Common myeloid progenitor, CD34-positive (primary cell): ENCODE results near the gene PDGFRB. TPM values are rescaled to one million over a fixed set of nuclear protein-coding genes. Genes with fewer than 3 reads are reported as not detected.

ENCODE experiments used
- CTCF ChIA-PET: fragments of 350-600 bp; sonication (Branson Sonifier 250); formaldehyde crosslinking; loops from one replicate; lab custom pipeline; 2021; ENCODE audit warnings: antibody characterized with exemption; lab: Charles Lee
- POLR2A ChIA-PET: fragments of 350-600 bp; sonication (Branson Sonifier 250); formaldehyde crosslinking; loops from one replicate; lab custom pipeline; 2021; ENCODE audit warnings: antibody characterized with exemption; lab: Charles Lee
- DNase-seq, 3 donors: peaks; one replicate each; pipeline versions ENCODE4 v3.0.0 to v3.0.0-alpha.2; 2013
- H3K27ac ChIP-seq, 2 experiments: 1 replicate in 1 of 2; 2 replicates in 1 of 2; pipeline ENCODE4 v1.7.0; 2013; ENCODE audit warnings: inconsistent platforms in 2 of 2, low read length in 2 of 2, mild to moderate bottlenecking in 2 of 2, low read depth in 1 of 2, moderate library complexity in 1 of 2; ENCODE audit not compliant: severe bottlenecking in 2 of 2, insufficient read depth in 1 of 2, poor library complexity in 1 of 2
- H3K27me3 ChIP-seq, 5 experiments: replicated peaks in 2 of 5; 1 replicate in 3 of 5; 2 replicates in 2 of 5; pipeline versions ENCODE4 v1.6.1 to v1.7.0; 2013; ENCODE audit warnings: low read length in 4 of 5, mild to moderate bottlenecking in 2 of 5, moderate library complexity in 2 of 5, inconsistent platforms in 1 of 5; ENCODE audit not compliant: insufficient read depth in 5 of 5, control insufficient read depth in 4 of 5
- H3K36me3 ChIP-seq, 4 experiments: 1 replicate in 2 of 4; 2 replicates in 2 of 4; pipeline versions ENCODE4 v1.6.1 to v1.7.0; 2013; ENCODE audit warnings: low read length in 3 of 4, control low read depth in 1 of 4, mild to moderate bottlenecking in 1 of 4; ENCODE audit not compliant: control insufficient read depth in 4 of 4, insufficient read depth in 4 of 4
- H3K4me1 ChIP-seq, 4 experiments: 1 replicate in 3 of 4; 2 replicates in 1 of 4; pipeline versions ENCODE4 v1.6.1 to v1.7.1; 2013; ENCODE audit warnings: low read length in 3 of 4, mild to moderate bottlenecking in 3 of 4, control low read depth in 1 of 4, inconsistent platforms in 1 of 4, moderate library complexity in 1 of 4; ENCODE audit not compliant: control insufficient read depth in 4 of 4, insufficient read depth in 4 of 4; ENCODE audit errors: control extremely low read depth in 1 of 4
- H3K4me3 ChIP-seq, 7 experiments: 1 replicate in 4 of 7; 2 replicates in 3 of 7; pipeline versions ENCODE4 v1.5.1 to v1.7.0; 2013; ENCODE audit warnings: mild to moderate bottlenecking in 7 of 7, low read length in 6 of 7, moderate library complexity in 6 of 7, inconsistent platforms in 2 of 7, low read depth in 2 of 7, control low read depth in 1 of 7; ENCODE audit not compliant: insufficient read depth in 4 of 7, control insufficient read depth in 1 of 7; ENCODE audit errors: extremely low read depth in 1 of 7
- H3K9me3 ChIP-seq, 5 experiments: 1 replicate in 4 of 5; 2 replicates in 1 of 5; pipeline versions ENCODE4 v1.6.1 to v1.7.1; 2013; ENCODE audit warnings: low read length in 4 of 5, mild to moderate bottlenecking in 2 of 5, inconsistent platforms in 1 of 5, low read depth in 1 of 5, moderate library complexity in 1 of 5; ENCODE audit not compliant: control insufficient read depth in 4 of 5, insufficient read depth in 2 of 5; ENCODE audit errors: control extremely low read depth in 1 of 5
- WGBS: methylation state at CpG from one replicate; pipeline ENCODE4 v1.1.5; 2013; ENCODE audit not compliant: insufficient coverage; 5-methylcytosine and 5-hydroxymethylcytosine counted together
- polyA plus RNA-seq: library from polyadenylated mRNA; unstranded; fragments of 120-200 nt; gene quantifications from one replicate; pipeline ENCODE4 v1.2.1, GENCODE V29; 2013

The PDGFRB gene
- 0.18 TPM for polyA plus RNA-seq

GRCh38 chr5:150155258-150156026, at the start of gene PDGFRB:
PDGFRB (minus strand) TSS chr5:150155845; CDS start chr5:150137047, 18,798 bp downstream.
- Histone ChIP-seq H3K9me3 (no peaks in the 10 kb centered on the region), H3K27me3 (peaks cover 0 to 4% (median 0%) of the 10 kb centered on the region in 5 experiments), H3K4me3 (peak within 1 kb of the TSS; percentile 21 to 77 (median 50)), H3K4me1 (peaks cover 0 to 28% (median 12%) of the 10 kb centered on the region in 4 experiments), H3K27ac (no peak within 1 kb of the TSS), H3K36me3 (no peaks in the 10 kb centered on the region)
- peak; percentile 45 to 81 (median 76) for DNase-seq
- 3% methylated on average over 9 of the region's 17 CpGs for WGBS
- ChIA-PET CTCF (interaction anchor here (0.6 to 1.4 kb wide), 6 partner anchors 11 to 63 kb away, joined by 3 to 4 read pairs (median 3); no protein-coding TSS in a partner anchor), POLR2A (no interaction called here)

- POLR2A ChIA-PET = no interaction called here
- no peak for DNase-seq
- H3K4me3 ChIP-seq = no peak overlapping the region
- WGBS = 92% methylated on average over 3 of the region's 13 CpGs
- peaks cover 5 to 25% (median 23%) of the 10 kb centered on the region in 4 experiments for H3K4me1 ChIP-seq
- H3K9me3 ChIP-seq = no peaks in the 10 kb centered on the region
- CTCF ChIA-PET = interaction anchor here (0.6 to 3.6 kb wide), 5 partner anchors 8 to 30 kb away, joined by 3 to 11 read pairs (median 4); no protein-coding TSS in a partner anchor
- peaks cover 0 to 15% (median 5%) of the 10 kb centered on the region in 5 experiments for H3K27me3 ChIP-seq
- no peaks in the 10 kb centered on the region for H3K36me3 ChIP-seq
- no peak overlapping the region for H3K27ac ChIP-seq
Observed at GRCh38 chr5:150204590-150204960, 48.9 kb upstream of the PDGFRB start.

GRCh38 chr5:150203832-150204589, 48.4 kb upstream of the PDGFRB start:
- DNase-seq = no peak
- Histone ChIP-seq H3K36me3 (no peaks in the 10 kb centered on the region), H3K27ac (no peak overlapping the region), H3K4me1 (peaks cover 5 to 19% (median 17%) of the 10 kb centered on the region in 4 experiments), H3K9me3 (peaks cover 0 to 4% (median 0%) of the 10 kb centered on the region in 5 experiments), H3K4me3 (no peak overlapping the region), H3K27me3 (peaks cover 0 to 19% (median 5%) of the 10 kb centered on the region in 5 experiments)
- 84% methylated on average over 12 of the region's 12 CpGs for whole genome bisulfite sequencing
- ChIA-PET CTCF (interaction anchor here (0.6 to 3.6 kb wide), 5 partner anchors 8 to 30 kb away, joined by 3 to 11 read pairs (median 4); no protein-coding TSS in a partner anchor), POLR2A (no interaction called here)

- no peak overlapping the region for H3K27ac ChIP-seq
- ChIA-PET POLR2A (no interaction called here), CTCF (interaction anchor here (0.6 to 1.2 kb wide), 3 partner anchors 13 to 209 kb away, joined by 3 read pairs; no protein-coding TSS in a partner anchor)
- peaks cover 0 to 22% (median 3%) of the 10 kb centered on the region in 5 experiments for H3K27me3 ChIP-seq
- peaks cover 0 to 12% (median 9%) of the 10 kb centered on the region in 4 experiments for H3K4me1 ChIP-seq
- no peak for DNase-seq
- H3K4me3 ChIP-seq = no peak overlapping the region
- 94% methylated on average over 8 of the region's 10 CpGs for WGBS
- peaks cover 0 to 4% (median 0%) of the 10 kb centered on the region in 5 experiments for H3K9me3 ChIP-seq
- H3K36me3 ChIP-seq = no peaks in the 10 kb centered on the region
Observed at GRCh38 chr5:150202501-150202900, 46.9 kb upstream of the PDGFRB start.

GRCh38 chr5:150197476-150197875, 41.8 kb upstream of the PDGFRB start:
- Histone ChIP-seq H3K4me3 (no peak overlapping the region), H3K36me3 (no peaks in the 10 kb centered on the region), H3K9me3 (peaks cover 0 to 4% (median 0%) of the 10 kb centered on the region in 5 experiments), H3K27me3 (peaks cover 0 to 30% (median 5%) of the 10 kb centered on the region in 5 experiments), H3K27ac (no peak overlapping the region), H3K4me1 (no peaks in the 10 kb centered on the region)
- ChIA-PET CTCF (interaction anchor here (0.8 to 1.6 kb wide), 4 partner anchors 9 to 23 kb away, joined by 3 to 4 read pairs (median 4); no protein-coding TSS in a partner anchor), POLR2A (no interaction called here)
- no peak for DNase-seq
- WGBS = no CpG with 5 or more reads among the region's 1 CpG

- H3K4me1 ChIP-seq = no peaks in the 10 kb centered on the region
- ChIA-PET CTCF (interaction anchor here (0.8 to 1.6 kb wide), 6 partner anchors 8 to 23 kb away, joined by 3 to 4 read pairs (median 4); no protein-coding TSS in a partner anchor), POLR2A (no interaction called here)
- peaks cover 0 to 30% (median 10%) of the 10 kb centered on the region in 5 experiments for H3K27me3 ChIP-seq
- no peak overlapping the region for H3K27ac ChIP-seq
- H3K4me3 ChIP-seq = no peak overlapping the region
- H3K36me3 ChIP-seq = no peaks in the 10 kb centered on the region
- 95% methylated on average over 10 of the region's 16 CpGs for WGBS
- no peak for DNase-seq
- H3K9me3 ChIP-seq = peaks cover 0 to 4% (median 0%) of the 10 kb centered on the region in 5 experiments
Observed at GRCh38 chr5:150196986-150197385, 41.3 kb upstream of the PDGFRB start.
